Brain microvascular endothelial cell (primary cell): ENCODE data around the gene TEAD2.
"Not testable (repeated sequence)": the region's sequence is repeated elsewhere in the genome, so short reads cannot be mapped to it uniquely, and the experiment has no call there.

Source experiments
- DNase-seq: peaks from one replicate; pipeline ENCODE4 v3.0.0-alpha.2; 2020
- H3K27ac ChIP-seq: fragments of 250-450 bp; sonication (Bioruptor Pico); 2 replicates; pipeline ENCODE4 v1.5.1; 2020; ENCODE audit warnings: mild to moderate bottlenecking, moderate library complexity
- H3K27me3 ChIP-seq: fragments of 250-450 bp; sonication (Bioruptor Pico); replicated peaks from 2 replicates; pipeline ENCODE4 v1.5.1; 2020; ENCODE audit warnings: mild to moderate bottlenecking
- H3K36me3 ChIP-seq: fragments of 250-450 bp; sonication (Bioruptor Pico); replicated peaks from 2 replicates; pipeline ENCODE4 v1.5.1; 2020; ENCODE audit warnings: mild to moderate bottlenecking
- H3K4me3 ChIP-seq: 2 replicates; pipeline ENCODE4 v1.5.1; 2011; ENCODE audit warnings: low read depth, mild to moderate bottlenecking, control low read depth, low read length, moderate library complexity
- in situ Hi-C: cut with HindIII; loops from 2 replicates; pipeline ENCODE4 v1.10.0; 2017; ENCODE audit warnings: low sequenced_read_pairs, low pct_ligation_motif_present
- TF ChIP-seq, protein P1 (sequence below): IDR thresholded peaks from 2 replicates; pipeline ENCODE4 v1.5.1; 2011; ENCODE audit warnings: low read depth, mild to moderate bottlenecking, moderate library complexity, low read length, control low read depth, inconsistent platforms; ENCODE audit errors: missing control alignments

The TEAD2 gene

DNA sequence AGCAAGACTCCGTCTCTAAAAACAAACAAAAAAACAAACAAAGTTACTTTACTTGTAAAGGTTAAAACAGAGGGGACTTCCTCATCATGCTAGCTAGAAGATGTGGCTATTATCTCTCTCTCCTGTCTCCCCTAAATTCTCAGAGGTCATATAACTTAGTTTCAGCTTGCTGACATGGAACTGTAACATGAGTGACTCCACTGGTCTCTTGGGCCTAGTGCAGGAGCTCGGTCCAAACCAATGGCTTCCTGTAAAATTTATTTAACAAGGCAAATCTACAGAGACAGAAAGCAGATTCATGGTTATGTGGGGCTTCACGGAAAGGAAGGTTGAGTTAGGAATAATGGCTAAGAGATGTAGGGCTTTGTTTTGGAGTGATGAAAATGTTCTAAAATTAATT, 16.3 kb upstream of the TEAD2 start:
- H3K27ac ChIP-seq, result no peak overlapping the region
- H3K36me3 ChIP-seq, result no peaks in the 10 kb centered on the region
- TF ChIP-seq, protein P1, sequence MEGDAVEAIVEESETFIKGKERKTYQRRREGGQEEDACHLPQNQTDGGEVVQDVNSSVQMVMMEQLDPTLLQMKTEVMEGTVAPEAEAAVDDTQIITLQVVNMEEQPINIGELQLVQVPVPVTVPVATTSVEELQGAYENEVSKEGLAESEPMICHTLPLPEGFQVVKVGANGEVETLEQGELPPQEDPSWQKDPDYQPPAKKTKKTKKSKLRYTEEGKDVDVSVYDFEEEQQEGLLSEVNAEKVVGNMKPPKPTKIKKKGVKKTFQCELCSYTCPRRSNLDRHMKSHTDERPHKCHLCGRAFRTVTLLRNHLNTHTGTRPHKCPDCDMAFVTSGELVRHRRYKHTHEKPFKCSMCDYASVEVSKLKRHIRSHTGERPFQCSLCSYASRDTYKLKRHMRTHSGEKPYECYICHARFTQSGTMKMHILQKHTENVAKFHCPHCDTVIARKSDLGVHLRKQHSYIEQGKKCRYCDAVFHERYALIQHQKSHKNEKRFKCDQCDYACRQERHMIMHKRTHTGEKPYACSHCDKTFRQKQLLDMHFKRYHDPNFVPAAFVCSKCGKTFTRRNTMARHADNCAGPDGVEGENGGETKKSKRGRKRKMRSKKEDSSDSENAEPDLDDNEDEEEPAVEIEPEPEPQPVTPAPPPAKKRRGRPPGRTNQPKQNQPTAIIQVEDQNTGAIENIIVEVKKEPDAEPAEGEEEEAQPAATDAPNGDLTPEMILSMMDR, result no peak
- in situ Hi-C loops, result no loop called here
- H3K27me3 ChIP-seq, result peaks cover 3% of the 10 kb centered on the region
- H3K4me3 ChIP-seq, result no peak overlapping the region
- DNase-seq, result no peak

DNA sequence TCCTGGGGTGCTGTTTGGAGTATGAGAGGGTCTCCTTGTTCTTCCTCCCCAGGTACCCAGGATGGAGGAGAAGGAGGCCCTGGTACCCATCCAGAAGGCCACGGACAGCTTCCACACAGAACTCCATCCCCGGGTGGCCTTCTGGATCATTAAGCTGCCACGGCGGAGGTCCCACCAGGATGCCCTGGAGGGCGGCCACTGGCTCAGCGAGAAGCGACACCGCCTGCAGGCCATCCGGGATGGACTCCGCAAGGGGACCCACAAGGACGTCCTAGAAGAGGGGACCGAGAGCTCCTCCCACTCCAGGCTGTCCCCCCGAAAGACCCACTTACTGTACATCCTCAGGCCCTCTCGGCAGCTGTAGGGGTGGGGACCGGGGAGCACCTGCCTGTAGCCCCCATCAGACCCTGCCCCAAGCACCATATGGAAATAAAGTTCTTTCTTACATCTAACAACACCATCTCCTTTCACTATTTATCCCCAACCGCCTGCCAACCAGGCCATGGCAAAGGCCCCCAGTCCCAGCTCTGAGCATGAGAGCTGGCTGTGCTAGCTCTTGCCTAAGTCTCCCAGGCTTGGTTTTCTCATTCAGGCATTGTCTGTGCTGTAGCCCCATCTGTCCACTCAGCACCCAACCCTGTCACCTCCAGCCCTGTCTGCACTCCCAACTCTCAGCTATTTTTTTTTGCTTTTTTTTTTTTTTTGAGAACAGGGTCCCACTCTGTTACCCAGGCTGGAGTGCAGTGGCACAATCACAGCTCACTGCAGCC, 12.6 kb upstream of the TEAD2 start:
- TF ChIP-seq, protein P1, result no peak
- Histone ChIP-seq H3K27ac (no peak overlapping the region), H3K4me3 (no peak overlapping the region), H3K27me3 (peaks cover 3% of the 10 kb centered on the region), H3K36me3 (no peaks in the 10 kb centered on the region)
- no peak for DNase-seq
- in situ Hi-C loops, result no loop called here

DNA sequence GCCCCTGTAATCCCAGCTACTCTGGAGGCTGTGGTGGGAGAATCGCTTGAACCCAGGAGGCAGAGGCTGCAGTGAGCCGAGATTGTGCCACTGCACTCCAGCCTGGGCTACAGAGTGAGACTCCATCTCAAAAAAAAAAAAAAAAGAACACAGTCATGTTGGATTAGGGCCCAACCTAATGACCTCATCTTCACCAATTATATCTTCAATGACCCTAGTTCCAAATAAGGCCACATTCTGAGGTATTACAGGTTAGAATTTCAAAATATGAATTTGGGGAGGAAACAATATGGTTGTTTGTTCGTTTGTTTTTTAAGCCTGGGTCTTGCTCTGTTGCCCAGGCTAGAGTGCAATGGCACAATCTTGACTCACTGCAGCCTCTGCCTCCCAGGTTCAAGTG, 11.0 kb upstream of the TEAD2 start:
- H3K4me3 ChIP-seq, in situ Hi-C loops, H3K27me3 ChIP-seq, H3K36me3 ChIP-seq, H3K27ac ChIP-seq, DNase-seq: not testable (repeated sequence)

DNA sequence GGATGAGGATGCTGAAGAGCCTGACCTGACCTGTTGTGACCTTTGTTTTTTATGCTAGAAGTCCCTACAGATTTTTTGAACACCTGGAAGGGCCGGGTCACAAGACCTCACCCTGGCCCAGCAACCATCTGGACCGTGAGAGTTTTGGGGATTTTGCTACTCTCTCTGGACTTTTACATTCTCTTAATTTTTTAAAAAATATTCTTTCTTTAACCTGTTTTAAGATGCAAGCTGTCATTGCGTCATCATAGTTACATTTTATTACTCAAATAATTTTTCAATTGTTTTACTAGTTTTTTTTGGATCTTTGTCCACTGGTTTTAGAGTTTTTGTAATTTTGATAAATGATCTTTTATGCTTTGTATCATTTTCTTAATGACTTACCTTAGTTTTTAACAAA, 9.0 kb upstream of the TEAD2 start:
- Histone ChIP-seq H3K27ac (no peak overlapping the region), H3K36me3 (no peaks in the 10 kb centered on the region), H3K27me3 (peaks cover 3% of the 10 kb centered on the region), H3K4me3 (no peak overlapping the region)
- TF ChIP-seq, protein P1, result no peak
- DNase-seq, result no peak
- in situ Hi-C loops, result no loop called here

DNA sequence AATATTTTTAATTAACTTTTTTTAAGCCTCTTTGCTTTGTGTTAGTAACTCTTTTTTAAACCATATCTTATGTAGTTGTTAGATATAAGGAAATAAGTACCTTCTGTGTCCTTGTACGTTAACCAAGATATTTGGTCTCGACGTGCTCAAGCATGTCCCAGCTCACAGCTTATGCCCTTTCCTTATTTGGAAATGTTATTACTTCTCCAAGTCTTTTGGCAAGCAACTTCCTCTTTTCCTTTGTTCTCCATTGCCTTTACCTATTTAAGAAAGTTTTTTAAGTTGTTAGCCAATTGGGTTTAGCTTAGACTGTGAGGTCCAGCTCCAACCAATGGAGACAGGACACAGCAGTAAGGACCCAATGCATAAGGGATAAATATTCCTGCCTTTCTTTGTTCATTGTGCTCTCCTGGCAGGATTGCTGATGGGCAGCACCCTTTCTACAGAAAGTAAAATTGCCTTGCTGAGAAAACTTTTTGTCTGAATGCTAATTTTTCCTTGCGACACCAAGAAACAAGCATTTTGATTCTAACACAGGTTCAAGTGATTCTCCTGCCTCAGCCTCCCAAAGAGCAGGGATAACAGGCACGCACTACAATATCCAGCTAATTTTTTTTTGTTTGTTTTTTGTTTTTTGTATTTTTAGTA, 6.6 kb upstream of the TEAD2 start:
- no peaks in the 10 kb centered on the region for H3K27me3 ChIP-seq
- DNase-seq, result no peak
- H3K27ac ChIP-seq, result no peak overlapping the region
- no peaks in the 10 kb centered on the region for H3K36me3 ChIP-seq
- TF ChIP-seq, protein P1, result no peak
- in situ Hi-C loops, result no loop called here
- no peak overlapping the region for H3K4me3 ChIP-seq

DNA sequence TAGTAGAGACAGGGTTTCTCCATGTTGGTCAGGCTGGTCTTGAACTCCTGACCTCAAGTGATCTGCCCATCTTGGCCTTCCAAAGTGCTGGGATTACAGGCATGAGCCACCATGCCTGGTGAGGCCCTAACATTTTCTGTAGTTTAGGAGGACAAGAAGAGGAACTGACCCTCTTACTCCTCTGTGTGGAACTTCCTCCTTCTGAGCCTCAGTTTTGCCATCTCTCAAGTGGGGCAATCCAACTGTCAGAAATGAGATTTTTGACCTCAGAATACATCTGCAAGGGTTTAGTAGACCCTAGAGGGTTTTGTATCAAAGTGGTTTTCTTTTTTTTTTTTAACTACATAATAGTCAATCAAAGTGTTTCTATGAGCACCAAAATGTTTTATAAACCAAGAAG, 3.9 kb upstream of the TEAD2 start:
- Histone ChIP-seq H3K27ac (no peak overlapping the region), H3K4me3 (no peak overlapping the region), H3K36me3 (no peaks in the 10 kb centered on the region), H3K27me3 (no peaks in the 10 kb centered on the region)
- DNase-seq, result no peak
- TF ChIP-seq, protein P1, result no peak
- in situ Hi-C loops, result no loop called here
